Measurements from ENCODE around the gene CDH8. TPM values are rescaled to one million over a fixed set of nuclear protein-coding genes. Genes with fewer than 3 reads are reported as not detected.

Gene CDH8
- total and polyA plus RNA-seq, 2 donors (not counting 3 experiments of a cell fraction or from before 2014, with no cell fraction given) = not detected

DNA sequence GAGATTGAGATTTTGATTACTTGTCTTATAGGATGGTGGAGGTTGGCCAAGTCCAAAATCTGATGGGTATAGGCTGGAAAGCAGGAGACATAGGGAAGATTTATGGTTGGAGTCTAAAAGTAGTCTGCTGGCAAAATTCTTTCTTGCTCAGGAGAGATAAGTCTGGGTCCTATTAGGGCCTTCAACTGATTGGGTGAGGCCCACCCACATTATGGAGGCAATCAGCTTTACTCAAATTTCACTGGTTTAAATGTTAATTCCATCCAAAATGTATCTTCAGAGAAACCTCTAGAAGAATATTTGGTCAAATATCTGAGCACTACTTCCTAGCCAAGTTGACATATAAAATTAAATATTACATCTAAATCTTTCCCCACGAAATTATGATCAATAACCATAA is 31.7 kb upstream of the CDH8 start:
- POLR2A ChIA-PET = no interaction called here
- Histone ChIP-seq H3K4me2 (ENCODE audit: insufficient read depth, low read length) (no peak overlapping the region), H3K4me3 (replicated peaks in 1 of 3; ENCODE audit: insufficient read depth in 1 of 3, low read depth in 1 of 3, low read length in 3 of 3) (no peak overlapping the region), H4K20me1 (replicated peaks; ENCODE audit: control insufficient read depth, extremely low read depth, insufficient read depth, low read length) (no peaks in the 10 kb centered on the region), H3K79me2 (ENCODE audit: control insufficient read depth, insufficient read depth, low read length) (no peaks in the 10 kb centered on the region), H3K9me3 (replicated peaks; ENCODE audit: control insufficient read depth, insufficient read depth, low read length) (peaks cover 2% of the 10 kb centered on the region), H2AFZ (ENCODE audit: low read depth, low read length) (no peak overlapping the region), H3K9me1 (replicated peaks; ENCODE audit: control insufficient read depth, extremely low read depth, insufficient read depth, low read length) (no peaks in the 10 kb centered on the region), H3K9ac (replicated peaks; ENCODE audit: extremely low read depth, insufficient read depth, low read length) (no peak overlapping the region), H3K27me3 (ENCODE audit: control insufficient read depth in 2 of 2, insufficient read depth in 2 of 2, low read length in 2 of 2) (no peaks in the 10 kb centered on the region), H3K36me3 (ENCODE audit: control insufficient read depth in 2 of 2, extremely low read depth in 1 of 2, insufficient read depth in 2 of 2, low read length in 2 of 2) (no peaks in the 10 kb centered on the region), H3K27ac (ENCODE audit: insufficient read depth, low read depth, low read length) (no peak overlapping the region), H3K4me1 (ENCODE audit: control insufficient read depth, extremely low read depth, insufficient read depth, low read length) (no peaks in the 10 kb centered on the region)
- DNase-seq (ENCODE audit: low read depth, low spot score) (no peak), FAIRE-seq (no peak)
- no TSS peak for BruUV-seq (replicated peaks)
- dilution Hi-C loops (cut with MboI; ENCODE audit: extremely low pct_ligation_motif_present, low sequenced_read_pairs) (no loop called here), intact Hi-C loops (cut with micrococcal nuclease) (no loop called here)
- CTCF ChIA-PET = no interaction called here
- TF ChIP-seq POLR2A (IDR thresholded peaks at IDR 0.05; ENCODE audit: low read depth, low read length) = no peak
- no peak for TF ChIP-seq FOS (IDR thresholded peaks at IDR 0.05; ENCODE audit: borderline replicate concordance, insufficient read depth, low read length)
- no peak for TF ChIP-seq EZH2 (IDR thresholded peaks at IDR 0.05; ENCODE audit: borderline replicate concordance, low read depth, low read length, severe bottlenecking)
- TF ChIP-seq, protein P1, sequence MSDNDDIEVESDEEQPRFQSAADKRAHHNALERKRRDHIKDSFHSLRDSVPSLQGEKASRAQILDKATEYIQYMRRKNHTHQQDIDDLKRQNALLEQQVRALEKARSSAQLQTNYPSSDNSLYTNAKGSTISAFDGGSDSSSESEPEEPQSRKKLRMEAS (IDR thresholded peaks at IDR 0.05; ENCODE audit: insufficient read depth, insufficient read length) = no peak
- no peak for TF ChIP-seq JUN (IDR thresholded peaks at IDR 0.05; ENCODE audit: borderline replicate concordance, insufficient read depth, insufficient read length, low read depth)

DNA sequence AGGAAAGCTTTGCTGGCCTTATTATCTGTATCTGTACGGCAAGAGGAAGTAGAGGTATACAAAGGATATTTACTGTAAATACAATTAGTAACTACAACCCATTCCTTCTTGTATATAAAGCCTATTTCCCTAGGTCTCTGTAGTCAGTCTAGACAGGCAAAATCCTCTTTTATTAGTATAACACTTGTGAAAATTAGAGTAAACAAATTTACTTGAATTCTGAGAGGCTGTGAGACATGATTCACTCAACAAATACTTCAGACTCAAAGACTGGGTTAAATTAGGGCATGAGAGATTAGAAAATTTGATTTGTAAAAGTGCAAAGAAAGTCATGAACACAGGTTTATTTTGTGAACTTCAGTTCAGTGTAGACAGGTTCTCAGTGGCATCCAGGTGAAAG is 30.9 kb upstream of the CDH8 start:
- H3K9me1 ChIP-seq (replicated peaks; ENCODE audit: control insufficient read depth, extremely low read depth, insufficient read depth, low read length) = no peaks in the 10 kb centered on the region
- no peaks in the 10 kb centered on the region for H3K36me3 ChIP-seq (ENCODE audit: control insufficient read depth in 2 of 2, extremely low read depth in 1 of 2, insufficient read depth in 2 of 2, low read length in 2 of 2)
- no peak overlapping the region for H3K9ac ChIP-seq (replicated peaks; ENCODE audit: extremely low read depth, insufficient read depth, low read length)
- CTCF ChIA-PET = no interaction called here
- no peaks in the 10 kb centered on the region for H3K79me2 ChIP-seq (ENCODE audit: control insufficient read depth, insufficient read depth, low read length)
- no peak for FAIRE-seq
- peaks cover 2% of the 10 kb centered on the region for H3K9me3 ChIP-seq (replicated peaks; ENCODE audit: control insufficient read depth, insufficient read depth, low read length)
- no peak overlapping the region for H3K4me2 ChIP-seq (ENCODE audit: insufficient read depth, low read length)
- no peaks in the 10 kb centered on the region for H3K27me3 ChIP-seq (ENCODE audit: control insufficient read depth in 2 of 2, insufficient read depth in 2 of 2, low read length in 2 of 2)
- dilution Hi-C loops (cut with MboI; ENCODE audit: extremely low pct_ligation_motif_present, low sequenced_read_pairs) (no loop called here), intact Hi-C loops (cut with micrococcal nuclease) (no loop called here)
- no peak for DNase-seq (ENCODE audit: low read depth, low spot score)
- H2AFZ ChIP-seq (ENCODE audit: low read depth, low read length) = no peak overlapping the region
- H3K4me1 ChIP-seq (ENCODE audit: control insufficient read depth, extremely low read depth, insufficient read depth, low read length) = no peaks in the 10 kb centered on the region
- POLR2A ChIA-PET = no interaction called here
- TF ChIP-seq, protein P1 (IDR thresholded peaks at IDR 0.05; ENCODE audit: insufficient read depth, insufficient read length) = no peak
- TF ChIP-seq EZH2 (IDR thresholded peaks at IDR 0.05; ENCODE audit: borderline replicate concordance, low read depth, low read length, severe bottlenecking) (no peak), JUN (IDR thresholded peaks at IDR 0.05; ENCODE audit: borderline replicate concordance, insufficient read depth, insufficient read length, low read depth) (no peak), GATA2 (IDR thresholded peaks at IDR 0.05; ENCODE audit: insufficient read depth, insufficient read length, low read depth, low read length) (no peak), FOS (IDR thresholded peaks at IDR 0.05; ENCODE audit: borderline replicate concordance, insufficient read depth, low read length) (no peak), POLR2A (IDR thresholded peaks at IDR 0.05; ENCODE audit: low read depth, low read length) (no peak), POLR2AphosphoS5 (IDR thresholded peaks at IDR 0.05; ENCODE audit: insufficient read depth, low read depth, low read length) (no peak), MYC (IDR thresholded peaks at IDR 0.05; ENCODE audit: low read depth, low read length) (no peak)
- TF ChIP-seq, protein P2, sequence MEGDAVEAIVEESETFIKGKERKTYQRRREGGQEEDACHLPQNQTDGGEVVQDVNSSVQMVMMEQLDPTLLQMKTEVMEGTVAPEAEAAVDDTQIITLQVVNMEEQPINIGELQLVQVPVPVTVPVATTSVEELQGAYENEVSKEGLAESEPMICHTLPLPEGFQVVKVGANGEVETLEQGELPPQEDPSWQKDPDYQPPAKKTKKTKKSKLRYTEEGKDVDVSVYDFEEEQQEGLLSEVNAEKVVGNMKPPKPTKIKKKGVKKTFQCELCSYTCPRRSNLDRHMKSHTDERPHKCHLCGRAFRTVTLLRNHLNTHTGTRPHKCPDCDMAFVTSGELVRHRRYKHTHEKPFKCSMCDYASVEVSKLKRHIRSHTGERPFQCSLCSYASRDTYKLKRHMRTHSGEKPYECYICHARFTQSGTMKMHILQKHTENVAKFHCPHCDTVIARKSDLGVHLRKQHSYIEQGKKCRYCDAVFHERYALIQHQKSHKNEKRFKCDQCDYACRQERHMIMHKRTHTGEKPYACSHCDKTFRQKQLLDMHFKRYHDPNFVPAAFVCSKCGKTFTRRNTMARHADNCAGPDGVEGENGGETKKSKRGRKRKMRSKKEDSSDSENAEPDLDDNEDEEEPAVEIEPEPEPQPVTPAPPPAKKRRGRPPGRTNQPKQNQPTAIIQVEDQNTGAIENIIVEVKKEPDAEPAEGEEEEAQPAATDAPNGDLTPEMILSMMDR (IDR thresholded peaks at IDR 0.05; ENCODE audit: extremely low read depth in 1 of 2, insufficient read depth in 1 of 2, low read depth in 1 of 2, low read length in 2 of 2) = no peak
- H3K4me3 ChIP-seq (replicated peaks in 1 of 3; ENCODE audit: insufficient read depth in 1 of 3, low read depth in 1 of 3, low read length in 3 of 3) = no peak overlapping the region
- no TSS peak for BruUV-seq (replicated peaks)
- H4K20me1 ChIP-seq (replicated peaks; ENCODE audit: control insufficient read depth, extremely low read depth, insufficient read depth, low read length) = no peaks in the 10 kb centered on the region
- no peak overlapping the region for H3K27ac ChIP-seq (ENCODE audit: insufficient read depth, low read depth, low read length)
